ENCODE measurements around the gene GYG2. TPM values are rescaled to one million over a fixed set of nuclear protein-coding genes. Genes with fewer than 3 reads are reported as not detected.

GYG2 gene
- total RNA-seq, 1 experiment from 2014 or later: not detected

DNA sequence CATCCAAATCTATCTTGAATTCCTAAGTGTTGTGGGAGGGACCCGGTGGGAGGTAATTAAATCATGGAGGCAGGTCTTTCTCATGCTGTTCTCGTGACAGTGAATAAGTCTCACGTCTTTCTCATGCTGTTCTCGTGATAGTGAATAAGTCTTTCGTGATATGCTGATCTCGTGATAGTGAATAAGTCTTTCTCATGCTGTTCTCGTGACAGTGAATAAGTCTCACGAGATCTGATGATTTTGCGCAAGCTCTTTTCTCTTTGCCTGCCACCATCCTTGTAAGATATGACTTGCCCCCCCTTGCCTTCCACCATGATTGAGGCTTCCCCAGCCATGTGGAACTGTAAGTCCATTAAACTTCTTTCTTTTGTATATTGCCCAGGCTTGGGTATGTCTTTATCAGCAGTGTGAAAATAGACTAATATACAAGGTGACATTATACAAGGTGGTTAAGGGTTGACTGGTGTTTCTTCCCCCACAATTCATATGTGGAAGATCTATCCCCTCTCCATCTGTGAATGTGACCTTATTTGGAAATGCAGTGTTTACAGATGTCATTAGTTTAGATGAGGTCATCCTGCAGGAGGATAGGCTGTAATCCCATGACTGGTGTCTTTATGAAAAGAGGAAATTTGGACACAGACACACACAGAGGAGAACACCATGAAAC is 72.8 kb downstream of the GYG2 start:
- RAD21 ChIA-PET (ENCODE audit: low non-redundant PET in 1 of 2, low total read pairs in 2 of 2, uncharacterized antibody in 2 of 2, unreplicated experiment in 2 of 2): no interaction called here
- DNase-seq (ENCODE audit: low read depth, low spot score) (no peak), ATAC-seq (no peak)
- no TSS peak for BruUV-seq (replicated peaks)
- H2AFZ ChIP-seq (ENCODE audit: low read depth, low read length, poor library complexity, severe bottlenecking): no peak overlapping the region
- no peak for TF ChIP-seq ZNF274 (IDR thresholded peaks at IDR 0.05; ENCODE audit: low read depth, low read length)
- TF ChIP-seq CBX3 (IDR thresholded peaks at IDR 0.05; ENCODE audit: low read depth): no peak
- TF ChIP-seq, protein P1, sequence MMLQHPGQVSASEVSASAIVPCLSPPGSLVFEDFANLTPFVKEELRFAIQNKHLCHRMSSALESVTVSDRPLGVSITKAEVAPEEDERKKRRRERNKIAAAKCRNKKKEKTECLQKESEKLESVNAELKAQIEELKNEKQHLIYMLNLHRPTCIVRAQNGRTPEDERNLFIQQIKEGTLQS (IDR thresholded peaks at IDR 0.05): no peak
- no peak for TF ChIP-seq SP1 (IDR thresholded peaks at IDR 0.05; ENCODE audit: low read depth)
- TF ChIP-seq FOSL1 (IDR thresholded peaks at IDR 0.05; ENCODE audit: low read depth): no peak
- TF ChIP-seq ELF1 (IDR thresholded peaks at IDR 0.05; ENCODE audit: borderline replicate concordance, low read depth): no peak
- TF ChIP-seq SIN3A (IDR thresholded peaks at IDR 0.05; ENCODE audit: low read depth): no peak
- no peak for TF ChIP-seq JUND (IDR thresholded peaks at IDR 0.05)
- TF ChIP-seq POLR2A (IDR thresholded peaks at IDR 0.05; ENCODE audit: borderline replicate concordance, extremely low read depth, insufficient read depth, insufficient read length): no peak
- TF ChIP-seq, protein P2, sequence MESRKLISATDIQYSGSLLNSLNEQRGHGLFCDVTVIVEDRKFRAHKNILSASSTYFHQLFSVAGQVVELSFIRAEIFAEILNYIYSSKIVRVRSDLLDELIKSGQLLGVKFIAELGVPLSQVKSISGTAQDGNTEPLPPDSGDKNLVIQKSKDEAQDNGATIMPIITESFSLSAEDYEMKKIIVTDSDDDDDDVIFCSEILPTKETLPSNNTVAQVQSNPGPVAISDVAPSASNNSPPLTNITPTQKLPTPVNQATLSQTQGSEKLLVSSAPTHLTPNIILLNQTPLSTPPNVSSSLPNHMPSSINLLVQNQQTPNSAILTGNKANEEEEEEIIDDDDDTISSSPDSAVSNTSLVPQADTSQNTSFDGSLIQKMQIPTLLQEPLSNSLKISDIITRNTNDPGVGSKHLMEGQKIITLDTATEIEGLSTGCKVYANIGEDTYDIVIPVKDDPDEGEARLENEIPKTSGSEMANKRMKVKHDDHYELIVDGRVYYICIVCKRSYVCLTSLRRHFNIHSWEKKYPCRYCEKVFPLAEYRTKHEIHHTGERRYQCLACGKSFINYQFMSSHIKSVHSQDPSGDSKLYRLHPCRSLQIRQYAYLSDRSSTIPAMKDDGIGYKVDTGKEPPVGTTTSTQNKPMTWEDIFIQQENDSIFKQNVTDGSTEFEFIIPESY (IDR thresholded peaks at IDR 0.05; ENCODE audit: extremely low read depth, insufficient replicate concordance, low read length): no peak
- TF ChIP-seq, protein P3, sequence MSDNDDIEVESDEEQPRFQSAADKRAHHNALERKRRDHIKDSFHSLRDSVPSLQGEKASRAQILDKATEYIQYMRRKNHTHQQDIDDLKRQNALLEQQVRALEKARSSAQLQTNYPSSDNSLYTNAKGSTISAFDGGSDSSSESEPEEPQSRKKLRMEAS (IDR thresholded peaks at IDR 0.05): no peak
- no peaks in the 10 kb centered on the region for H3K9me3 ChIP-seq (ENCODE audit: control insufficient read depth in 1 of 2, insufficient read depth in 1 of 2, low read depth in 1 of 2, low read length in 2 of 2)
- H3K36me3 ChIP-seq (ENCODE audit: control insufficient read depth in 1 of 2, insufficient read depth in 2 of 2, low read length in 2 of 2): no peaks in the 10 kb centered on the region
- H3K27me3 ChIP-seq (ENCODE audit: insufficient read depth, low read length): no peaks in the 10 kb centered on the region
- CTCF ChIA-PET: no interaction called here
- no peaks in the 10 kb centered on the region for H3K9me2 ChIP-seq (ENCODE audit: insufficient read depth)
- no peak overlapping the region for H3K27ac ChIP-seq (ENCODE audit: low read depth, low read length)
- intact Hi-C loops (cut with micrococcal nuclease): no loop called here
- H3K9ac ChIP-seq (ENCODE audit: low read length): no peak overlapping the region
- POLR2A ChIA-PET: no interaction called here
- H3K4me2 ChIP-seq (ENCODE audit: low read length): no peak overlapping the region
- H4K20me1 ChIP-seq (ENCODE audit: insufficient read depth): no peaks in the 10 kb centered on the region
- no peaks in the 10 kb centered on the region for H3K79me2 ChIP-seq (ENCODE audit: insufficient read depth, low read length)
- H3K4me1 ChIP-seq (ENCODE audit: control insufficient read depth in 1 of 2, insufficient read depth in 2 of 2, low read length in 2 of 2): peaks cover 14 to 24% of the 10 kb centered on the region in 2 experiments; a peak in 3 of 4 replicates
- H3K4me3 ChIP-seq (replicated peaks in 1 of 2; ENCODE audit: low read depth in 1 of 2, low read length in 2 of 2): no peak overlapping the region

All from HCT116 (cell line).